ENCODE results near the gene ERICH3.

DNA sequence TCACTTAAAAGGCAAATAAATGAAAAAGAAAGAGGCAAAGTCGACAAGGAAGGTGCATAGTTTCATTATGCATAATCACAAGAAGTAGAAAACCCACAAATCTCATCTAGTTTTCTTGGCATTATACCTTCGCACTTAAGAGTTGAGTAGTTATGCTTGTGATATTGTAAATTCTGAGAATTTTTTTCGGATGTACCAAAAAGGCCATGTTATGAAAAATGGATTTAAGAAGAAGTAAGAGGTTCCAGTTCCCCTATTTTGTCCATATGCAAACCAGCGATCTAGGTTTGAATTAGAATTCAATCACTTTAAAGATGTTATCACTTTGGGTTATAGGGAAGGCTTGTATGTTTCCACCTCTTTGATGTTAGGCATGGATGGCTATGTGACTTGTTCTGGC, 7.9 kb upstream of the ERICH3 start:
- TF ChIP-seq, protein P1, sequence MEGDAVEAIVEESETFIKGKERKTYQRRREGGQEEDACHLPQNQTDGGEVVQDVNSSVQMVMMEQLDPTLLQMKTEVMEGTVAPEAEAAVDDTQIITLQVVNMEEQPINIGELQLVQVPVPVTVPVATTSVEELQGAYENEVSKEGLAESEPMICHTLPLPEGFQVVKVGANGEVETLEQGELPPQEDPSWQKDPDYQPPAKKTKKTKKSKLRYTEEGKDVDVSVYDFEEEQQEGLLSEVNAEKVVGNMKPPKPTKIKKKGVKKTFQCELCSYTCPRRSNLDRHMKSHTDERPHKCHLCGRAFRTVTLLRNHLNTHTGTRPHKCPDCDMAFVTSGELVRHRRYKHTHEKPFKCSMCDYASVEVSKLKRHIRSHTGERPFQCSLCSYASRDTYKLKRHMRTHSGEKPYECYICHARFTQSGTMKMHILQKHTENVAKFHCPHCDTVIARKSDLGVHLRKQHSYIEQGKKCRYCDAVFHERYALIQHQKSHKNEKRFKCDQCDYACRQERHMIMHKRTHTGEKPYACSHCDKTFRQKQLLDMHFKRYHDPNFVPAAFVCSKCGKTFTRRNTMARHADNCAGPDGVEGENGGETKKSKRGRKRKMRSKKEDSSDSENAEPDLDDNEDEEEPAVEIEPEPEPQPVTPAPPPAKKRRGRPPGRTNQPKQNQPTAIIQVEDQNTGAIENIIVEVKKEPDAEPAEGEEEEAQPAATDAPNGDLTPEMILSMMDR (IDR thresholded peaks at IDR 0.05) = no peak
- no peak for TF ChIP-seq EZH2 (IDR thresholded peaks at IDR 0.05)

All from neural progenitor cell (in vitro differentiated cells).